SIG-M5 (cell line): ENCODE data around the gene LRMDA.
"Not testable (repeated sequence)": the region's sequence is repeated elsewhere in the genome, so short reads cannot be mapped to it uniquely, and the experiment has no call there.

Source experiments
- DNase-seq: peaks from one replicate; lab custom pipeline; 2025; lab: John Stamatoyannopoulos, UW

LRMDA gene

GRCh38 chr10:75613685-75614504 is 182.5 kb downstream of the LRMDA start:
- no peak for DNase-seq

DNA sequence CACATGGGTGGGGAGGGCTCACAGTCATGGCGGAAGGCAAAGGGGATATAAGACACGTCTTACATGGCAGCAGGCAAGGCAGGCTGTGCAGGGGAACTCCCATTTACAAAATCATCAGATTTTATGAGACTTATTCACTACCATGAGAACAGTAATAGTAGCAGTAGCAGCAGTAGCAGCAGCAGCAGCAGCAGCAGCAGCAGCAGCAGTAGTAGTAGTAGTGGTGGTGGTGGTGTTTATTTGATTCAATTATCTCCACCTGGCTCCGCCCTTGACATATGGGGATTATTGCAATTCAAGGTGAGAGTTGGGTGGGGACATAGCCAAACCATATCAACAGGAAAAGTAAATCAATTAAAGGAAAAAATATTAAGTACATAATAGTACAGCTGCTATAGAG is 184.7 kb downstream of the LRMDA start:
- no peak for DNase-seq

GRCh38 chr10:75616874-75617478 is 185.6 kb downstream of the LRMDA start:
- DNase-seq, result no peak

DNA sequence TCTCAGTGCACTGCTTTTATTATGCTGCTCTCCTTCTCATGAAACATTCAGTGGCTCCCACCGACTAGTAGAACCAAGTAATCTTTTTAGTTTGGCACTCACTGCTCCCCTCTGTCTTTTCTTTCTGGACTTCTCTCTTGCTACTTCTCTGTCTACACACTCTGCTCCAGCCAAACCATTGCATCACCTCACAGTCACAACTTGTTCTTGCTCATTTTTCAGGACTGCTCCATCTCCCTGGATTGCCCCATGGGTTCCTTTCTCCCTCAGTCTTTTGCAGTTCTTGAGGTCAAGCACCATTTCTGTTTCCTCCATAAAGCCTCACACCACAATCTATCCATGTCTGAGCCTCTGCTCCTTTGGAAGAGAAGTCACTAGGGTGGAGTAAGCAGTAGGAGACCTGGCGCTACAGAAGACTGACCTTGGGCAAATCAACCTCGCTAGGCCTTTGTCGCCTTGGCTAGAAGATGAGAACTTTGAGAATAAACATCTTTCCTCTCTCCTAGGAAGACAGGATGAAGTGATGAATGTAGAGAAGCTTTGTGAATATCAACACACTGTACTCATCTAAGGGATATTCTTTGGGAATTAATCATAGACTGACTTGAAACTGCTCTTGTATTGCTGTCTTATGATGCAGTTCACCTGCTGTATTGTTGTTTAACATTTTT is 186.2 kb downstream of the LRMDA start:
- no peak for DNase-seq

GRCh38 chr10:75619635-75620034 is 188.2 kb downstream of the LRMDA start:
- DNase-seq, result no peak

DNA sequence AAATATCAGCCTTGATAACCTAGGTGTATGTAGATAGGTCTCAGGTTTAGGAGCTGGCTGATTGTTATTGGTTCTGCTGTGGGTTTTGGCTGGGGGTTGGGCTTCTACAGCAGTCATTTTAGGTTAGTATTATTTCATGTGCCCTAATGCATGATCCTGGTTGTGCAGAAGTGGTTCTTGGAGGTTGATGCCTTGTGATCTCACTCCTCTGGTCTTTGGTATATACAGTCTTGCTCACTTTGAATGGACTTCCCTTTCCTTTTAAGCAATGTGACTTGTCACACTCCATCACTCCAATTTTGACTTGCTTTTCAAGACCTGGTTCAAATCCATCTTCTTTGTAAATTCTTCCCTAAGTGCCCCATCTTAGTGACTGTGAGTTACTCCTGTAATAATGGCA is 188.9 kb downstream of the LRMDA start:
- no peak for DNase-seq

GRCh38 chr10:75621003-75621402 is 189.6 kb downstream of the LRMDA start:
- not testable (repeated sequence) for DNase-seq

DNA sequence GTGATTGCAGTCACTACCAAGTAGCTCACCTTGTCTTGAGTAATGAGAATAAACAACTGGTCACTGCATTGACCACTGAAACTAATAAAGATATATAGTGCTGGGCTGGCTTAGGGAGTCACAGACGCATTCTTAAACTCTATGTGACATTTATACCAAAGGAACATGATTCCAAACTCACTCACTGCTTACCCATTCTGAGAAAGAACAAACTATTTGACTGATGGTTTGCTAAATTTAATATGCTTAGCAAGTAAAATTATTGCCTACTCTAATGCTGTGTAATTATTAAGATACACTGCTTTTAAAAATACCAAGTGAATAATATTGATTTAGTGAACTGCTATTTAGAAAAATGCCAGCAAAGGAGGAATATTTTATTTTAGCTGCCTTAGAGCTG is 191.1 kb downstream of the LRMDA start:
- DNase-seq, result no peak

GRCh38 chr10:75623310-75624093 is 192.1 kb downstream of the LRMDA start:
- no peak for DNase-seq

GRCh38 chr10:75624638-75625037 is 193.2 kb downstream of the LRMDA start:
- DNase-seq, result no peak

DNA sequence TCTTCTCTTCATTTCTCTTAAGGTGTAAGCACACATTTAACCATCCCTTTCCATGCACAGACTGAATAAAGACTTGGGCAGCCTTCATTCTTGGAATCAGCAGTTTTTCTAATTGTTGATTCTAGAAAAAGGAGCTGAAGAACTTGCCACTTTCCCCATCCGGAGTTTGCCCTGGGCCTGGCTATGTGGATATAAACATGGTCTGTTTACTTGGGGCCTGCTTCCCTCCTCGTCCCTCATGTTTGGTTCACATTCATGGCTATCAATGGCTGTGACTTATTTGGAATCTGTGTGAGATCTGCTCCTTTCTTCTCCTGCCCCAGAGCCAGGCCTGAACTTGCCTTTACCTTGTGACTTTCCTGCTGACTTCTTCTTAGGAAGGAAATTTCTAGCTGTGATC is 199.3 kb downstream of the LRMDA start:
- no peak for DNase-seq

GRCh38 chr10:75632805-75633462 is 201.5 kb downstream of the LRMDA start:
- DNase-seq, result no peak

- DNase-seq, result no peak
Measured at GRCh38 chr10:75633568-75633967, 202.1 kb downstream of the LRMDA start.

DNA sequence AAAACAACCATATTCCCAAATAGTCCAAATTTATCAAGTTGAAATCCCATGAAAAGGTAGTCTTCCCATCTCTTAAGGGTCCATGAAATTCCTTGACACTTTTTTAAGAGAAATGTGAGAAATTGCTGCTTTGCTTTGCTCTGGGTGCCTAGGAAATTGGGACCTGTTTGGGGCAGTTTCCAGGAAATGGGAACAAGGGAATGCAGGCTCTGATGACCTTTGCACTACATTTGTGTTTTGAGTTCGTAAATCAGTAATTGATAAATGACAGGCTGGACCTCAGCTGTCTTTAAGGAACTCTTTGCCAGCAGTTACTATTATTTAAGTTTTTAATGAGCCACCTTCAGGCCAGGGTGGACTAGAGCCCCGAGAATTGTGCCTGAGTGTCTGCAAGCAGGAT is 203.5 kb downstream of the LRMDA start:
- no peak for DNase-seq

GRCh38 chr10:75638752-75639151 is 207.3 kb downstream of the LRMDA start:
- no peak for DNase-seq

- DNase-seq, result no peak
Measured at GRCh38 chr10:75639736-75640135, 208.3 kb downstream of the LRMDA start.

GRCh38 chr10:75640381-75640780 is 209.0 kb downstream of the LRMDA start:
- no peak for DNase-seq

- DNase-seq, result no peak
Measured at GRCh38 chr10:75640803-75641202, 209.4 kb downstream of the LRMDA start.

GRCh38 chr10:75643405-75643804 is 212.0 kb downstream of the LRMDA start:
- no peak for DNase-seq

DNA sequence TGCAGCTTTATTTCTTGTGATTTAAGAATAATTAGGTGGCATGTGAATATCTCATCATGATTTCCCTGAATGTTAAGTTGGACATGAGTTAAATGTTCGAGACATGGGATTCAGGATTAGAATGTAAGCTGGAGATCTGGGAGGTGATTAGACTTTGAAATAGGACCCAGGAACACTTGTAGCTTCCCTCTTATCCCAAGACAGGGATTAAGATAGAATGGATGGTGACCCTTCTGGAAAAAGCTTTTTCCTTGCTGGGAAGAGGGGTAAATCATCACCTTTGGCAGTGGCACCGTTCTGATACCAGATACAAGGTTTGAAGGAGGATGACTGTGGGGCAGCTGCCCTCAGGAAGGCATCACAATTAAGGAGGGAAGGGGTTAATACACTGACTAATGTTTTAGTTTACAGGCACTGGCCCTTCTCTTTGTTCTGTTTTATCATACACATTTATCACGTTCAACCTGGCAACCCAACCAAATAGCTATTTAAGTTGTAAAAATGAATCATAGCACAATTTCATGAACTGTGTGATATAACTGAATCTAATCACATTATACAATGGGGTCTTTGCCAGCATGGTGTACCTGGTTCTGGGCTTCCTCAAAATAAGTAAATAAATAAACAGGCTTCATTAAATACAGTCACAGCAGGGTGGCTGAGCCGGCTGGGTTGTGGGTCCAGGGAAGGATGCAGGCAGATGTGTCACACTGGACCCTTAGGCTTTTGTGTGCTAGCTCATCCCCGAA is 212.7 kb downstream of the LRMDA start:
- DNase-seq, result no peak

DNA sequence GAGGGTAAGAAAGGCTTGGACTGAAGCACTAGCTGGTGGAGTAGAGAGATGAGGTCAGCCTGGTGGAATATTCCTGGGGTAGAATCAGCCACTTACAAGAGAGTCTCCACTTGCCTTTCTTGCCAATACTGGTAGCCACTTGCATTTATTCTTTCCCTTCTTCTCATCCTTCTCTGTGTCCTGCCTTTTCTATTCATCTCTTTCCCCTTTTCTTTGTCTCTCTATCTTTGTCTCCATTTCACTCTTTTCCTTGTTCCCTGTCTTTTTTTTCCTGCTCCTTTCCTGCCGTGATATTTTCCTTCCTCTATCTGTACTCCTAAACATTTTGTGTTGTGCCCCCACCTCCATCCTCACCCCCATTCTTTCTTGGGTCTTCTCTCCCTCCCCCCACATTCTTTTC is 214.3 kb downstream of the LRMDA start:
- no peak for DNase-seq
